Neural cell (in vitro differentiated cells): ENCODE results near the gene SHB. TPM values are rescaled to one million over a fixed set of nuclear protein-coding genes. Genes with fewer than 3 reads are reported as not detected.

Experiments used
- H2AFZ ChIP-seq: fragments of 200-600, 300-800 bp; sonication (generic), shearing (Covaris generic); 2 replicates; pipeline ENCODE4 v1.6.0; 2014; ENCODE audit warnings: low read depth, mild to moderate bottlenecking, antibody characterized with exemption, low read length, moderate library complexity
- H3F3A ChIP-seq: fragments of 200-600 bp; shearing (Covaris generic); 2 replicates; pipeline ENCODE4 v1.6.1; 2016; ENCODE audit warnings: mild to moderate bottlenecking, moderate library complexity, mixed read lengths, antibody characterized with exemption, low read length; ENCODE audit not compliant: insufficient read depth, poor library complexity, severe bottlenecking
- H3K27ac ChIP-seq: fragments of 200-600, 300-800 bp; sonication (generic), shearing (Covaris generic); 2 replicates; pipeline ENCODE4 v1.5.1; 2014; ENCODE audit warnings: mild to moderate bottlenecking, low read length, moderate library complexity
- H3K27me3 ChIP-seq: fragments of 300-800, 200-600 bp; sonication (generic), shearing (Covaris generic); 2 replicates; pipeline ENCODE4 v1.6.0; 2014; ENCODE audit warnings: mild to moderate bottlenecking, low read depth, low read length, moderate library complexity; ENCODE audit not compliant: insufficient read depth
- H3K36me3 ChIP-seq: fragments of 300-800, 200-600 bp; sonication (generic), shearing (Covaris generic); 2 replicates; pipeline ENCODE4 v1.5.1; 2014; ENCODE audit warnings: mild to moderate bottlenecking, antibody characterized with exemption, low read length, moderate library complexity; ENCODE audit not compliant: insufficient read depth
- H3K4me2 ChIP-seq: fragments of 300-800, 200-600 bp; sonication (generic), shearing (Covaris generic); 2 replicates; pipeline ENCODE4 v1.6.0; 2014; ENCODE audit warnings: mild to moderate bottlenecking, low read length
- H3K4me3 ChIP-seq: fragments of 300-800, 200-600 bp; sonication (generic), shearing (Covaris generic); 2 replicates; pipeline ENCODE4 v1.5.1; 2014; ENCODE audit warnings: mild to moderate bottlenecking, low read length, moderate library complexity
- H3K79me2 ChIP-seq: fragments of 200-600 bp; shearing (Covaris generic); replicated peaks from 2 replicates; pipeline ENCODE4 v1.6.0; 2014; ENCODE audit warnings: mild to moderate bottlenecking, low read length, moderate library complexity; ENCODE audit not compliant: insufficient read depth
- H3K9ac ChIP-seq: fragments of 300-800, 200-600 bp; sonication (generic), shearing (Covaris generic); 2 replicates; pipeline ENCODE4 v1.6.1; 2016; ENCODE audit warnings: mild to moderate bottlenecking, low read length, mixed read lengths
- H3K9me2 ChIP-seq: fragments of 200-600 bp; shearing (Covaris generic); 2 replicates; pipeline ENCODE4 v1.6.1; 2016; ENCODE audit warnings: mild to moderate bottlenecking, low read length, mixed read lengths; ENCODE audit not compliant: insufficient read depth
- H3K9me3 ChIP-seq: fragments of 200-600, 300-800 bp; sonication (generic), shearing (Covaris generic); 2 replicates; pipeline ENCODE4 v1.6.1; 2016; ENCODE audit warnings: mild to moderate bottlenecking, mixed run types, low read length, moderate library complexity, mixed read lengths
- H4K20me1 ChIP-seq: fragments of 200-600 bp; shearing (Covaris generic); 2 replicates; pipeline ENCODE4 v1.6.1; 2016; ENCODE audit warnings: mild to moderate bottlenecking, mixed run types; ENCODE audit not compliant: insufficient read depth
- CTCF ChIP-seq: fragments of 450-650 bp; IDR thresholded peaks from 2 replicates; pipeline ENCODE4 v1.5.1; 2014; ENCODE audit warnings: antibody characterized with exemption, mild to moderate bottlenecking, moderate library complexity; ENCODE audit not compliant: poor library complexity, severe bottlenecking
- EP300 ChIP-seq: fragments of 450-650 bp; conservative IDR thresholded peaks from 2 replicates; pipeline ENCODE4 v1.6.1; 2014; ENCODE audit warnings: antibody characterized with exemption, mild to moderate bottlenecking, moderate library complexity; ENCODE audit not compliant: poor library complexity, severe bottlenecking
- EZH2 ChIP-seq: fragments of 200-600, 300-800 bp; shearing (Covaris generic), sonication (generic); IDR thresholded peaks from 2 replicates; pipeline ENCODE4 v1.6.1; 2014; ENCODE audit warnings: antibody characterized with exemption, low read length, borderline replicate concordance, mild to moderate bottlenecking; ENCODE audit not compliant: insufficient read depth, poor library complexity, severe bottlenecking
- MXI1 ChIP-seq: fragments of 450-650 bp; conservative IDR thresholded peaks from 2 replicates; pipeline ENCODE4 v1.6.1; 2014; ENCODE audit warnings: antibody characterized with exemption, mild to moderate bottlenecking; ENCODE audit not compliant: poor library complexity, severe bottlenecking
- POLR2AphosphoS5 ChIP-seq: IDR thresholded peaks from 2 replicates; pipeline ENCODE4 v1.6.1; 2012
- RAD21 ChIP-seq: fragments of 450-650 bp; conservative IDR thresholded peaks from 2 replicates; pipeline ENCODE4 v1.6.1; 2014; ENCODE audit warnings: antibody characterized with exemption, mild to moderate bottlenecking, moderate library complexity
- REST ChIP-seq: IDR thresholded peaks from 2 replicates; pipeline ENCODE4 v1.6.1; 2012; ENCODE audit warnings: borderline replicate concordance
- SMC3 ChIP-seq: fragments of 450-650 bp; conservative IDR thresholded peaks from 2 replicates; pipeline ENCODE4 v1.6.1; 2014; ENCODE audit warnings: antibody characterized with exemption, mild to moderate bottlenecking, moderate library complexity; ENCODE audit not compliant: poor library complexity
- TAF1 ChIP-seq: IDR thresholded peaks from 2 replicates; pipeline ENCODE4 v1.6.1; 2012; ENCODE audit warnings: low read depth
- polyA plus RNA-seq: library from polyadenylated mRNA; depleted of rRNA; stranded (reverse); fragments of >200 nt; gene quantifications from 2 replicates; pipeline ENCODE4 v1.2.3, GENCODE V29; 2014

The SHB gene
- polyA plus RNA-seq, 1 donor from 2014 or later, result 17.5 TPM

GRCh38 chr9:37974506-37975173 is 94.4 kb downstream of the SHB start:
- no peaks in the 10 kb centered on the region for H3F3A ChIP-seq
- H3K9me3 ChIP-seq, result no peaks in the 10 kb centered on the region
- no peak overlapping the region for H3K4me2 ChIP-seq
- peaks cover 11% of the 10 kb centered on the region for H3K79me2 ChIP-seq
- no peak overlapping the region for H3K4me3 ChIP-seq
- peaks cover 3% of the 10 kb centered on the region for H3K36me3 ChIP-seq
- H3K9me2 ChIP-seq, result no peaks in the 10 kb centered on the region
- H3K27ac ChIP-seq, result no peak overlapping the region
- no peaks in the 10 kb centered on the region for H3K27me3 ChIP-seq
- no peaks in the 10 kb centered on the region for H4K20me1 ChIP-seq
- no peak overlapping the region for H2AFZ ChIP-seq
- TF ChIP-seq TAF1, result no peak
- no peak overlapping the region for H3K9ac ChIP-seq

GRCh38 chr9:37972351-37972848 is 96.6 kb downstream of the SHB start:
- H3K79me2 ChIP-seq, result peaks cover 11% of the 10 kb centered on the region
- H3K4me3 ChIP-seq, result no peak overlapping the region
- H3K9me3 ChIP-seq, result no peaks in the 10 kb centered on the region
- peaks cover 3% of the 10 kb centered on the region for H3K36me3 ChIP-seq
- H3K9ac ChIP-seq, result no peak overlapping the region
- no peak overlapping the region for H3K27ac ChIP-seq
- H4K20me1 ChIP-seq, result no peaks in the 10 kb centered on the region
- no peaks in the 10 kb centered on the region for H3F3A ChIP-seq
- H3K27me3 ChIP-seq, result no peaks in the 10 kb centered on the region
- no peaks in the 10 kb centered on the region for H3K9me2 ChIP-seq
- no peak for TF ChIP-seq REST
- TF ChIP-seq TAF1, result no peak
- no peak for TF ChIP-seq MXI1
- TF ChIP-seq EP300, result no peak
- no peak for TF ChIP-seq EZH2
- TF ChIP-seq POLR2AphosphoS5, result no peak
- TF ChIP-seq RAD21, result no peak
- no peak for TF ChIP-seq CTCF
- no peak for TF ChIP-seq SMC3
- H2AFZ ChIP-seq, result no peak overlapping the region
- no peak overlapping the region for H3K4me2 ChIP-seq
